Esophagus muscularis mucosa (tissue), 4 donors: ENCODE measurements around the gene PICK1. TPM values are rescaled to one million over a fixed set of nuclear protein-coding genes. Genes with fewer than 3 reads are reported as not detected.

Experiments used
- DNase-seq: peaks from one replicate; pipeline ENCODE4 v3.0.0-alpha.2; 2017; ENCODE audit errors: extremely low spot score
- H3K27ac ChIP-seq, 4 donors: fragments of 200-600 bp; sonication (generic); replicated peaks in 1 of 4; 1 replicate in 3 of 4; 2 replicates in 1 of 4; pipeline ENCODE4 v1.5.1; 2016 to 2019; ENCODE audit warnings: mild to moderate bottlenecking in 1 of 4
- H3K27me3 ChIP-seq, 4 donors: fragments of 200-600 bp; sonication (generic); one replicate each; pipeline versions ENCODE4 v1.5.1 to v1.6.0; 2016 to 2019
- H3K36me3 ChIP-seq, 4 donors: fragments of 200-600 bp; sonication (generic); one replicate each; pipeline ENCODE4 v1.5.1; 2016 to 2019
- H3K4me1 ChIP-seq, 4 donors: fragments of 200-600 bp; sonication (generic); one replicate each; pipeline ENCODE4 v1.5.1; 2016 to 2019
- H3K4me3 ChIP-seq, 4 donors: fragments of 200-600 bp; sonication (generic); 1 replicate in 2 of 4; 2 replicates in 2 of 4; pipeline ENCODE4 v1.5.1; 2016 to 2019; ENCODE audit warnings: mild to moderate bottlenecking in 4 of 4, moderate library complexity in 1 of 4
- H3K9me3 ChIP-seq, 4 donors: fragments of 200-600 bp; sonication (generic); 1 replicate in 3 of 4; 2 replicates in 1 of 4; pipeline ENCODE4 v1.5.1; 2016 to 2019
- EP300 ChIP-seq: sonication (generic); formaldehyde crosslinking; IDR thresholded peaks from one replicate; pipeline ENCODE4 v1.6.1; 2017; ENCODE audit warnings: antibody characterized with exemption
- POLR2A ChIP-seq: fragments of 450-650 bp; IDR thresholded peaks from one replicate; pipeline ENCODE4 v1.6.1; 2017; ENCODE audit warnings: antibody characterized with exemption, moderate library complexity, mild to moderate bottlenecking, low read depth
- POLR2AphosphoS5 ChIP-seq, 2 donors: sonication (generic); formaldehyde crosslinking; IDR thresholded peaks; one replicate each; pipeline ENCODE4 v1.6.1; 2017; ENCODE audit warnings: antibody characterized with exemption in 2 of 2
- WGBS: methylation state at CpG from one replicate; pipeline ENCODE4 v1.1.5; 2018; 5-methylcytosine and 5-hydroxymethylcytosine counted together
- intact Hi-C: fragments of 100-400 bp; cut with DNase I; formaldehyde crosslinking; loops from one replicate; pipeline ENCODE4 v1.15.1; 2023
- total RNA-seq, 4 donors: library from RNA; depleted of rRNA; stranded (reverse); fragments of >200 nt; gene quantifications; one replicate each; pipeline versions ENCODE4 v1.1.0 to v1.2.1, GENCODE V29; 2016
- TF ChIP-seq, protein P1 (sequence below), 3 experiments: fragments of 200-600 bp in 2 of 3; fragments of 450-650 bp in 1 of 3; sonication (generic) in 2 of 3; IDR thresholded peaks; one replicate each; pipeline ENCODE4 v1.5.1; 2017 to 2019; ENCODE audit warnings: antibody characterized with exemption in 3 of 3, mild to moderate bottlenecking in 2 of 3, moderate library complexity in 1 of 3

The PICK1 gene
- total RNA-seq, 4 donors from 2014 or later = 23.3 to 36.1 (median 31.1) TPM

DNA sequence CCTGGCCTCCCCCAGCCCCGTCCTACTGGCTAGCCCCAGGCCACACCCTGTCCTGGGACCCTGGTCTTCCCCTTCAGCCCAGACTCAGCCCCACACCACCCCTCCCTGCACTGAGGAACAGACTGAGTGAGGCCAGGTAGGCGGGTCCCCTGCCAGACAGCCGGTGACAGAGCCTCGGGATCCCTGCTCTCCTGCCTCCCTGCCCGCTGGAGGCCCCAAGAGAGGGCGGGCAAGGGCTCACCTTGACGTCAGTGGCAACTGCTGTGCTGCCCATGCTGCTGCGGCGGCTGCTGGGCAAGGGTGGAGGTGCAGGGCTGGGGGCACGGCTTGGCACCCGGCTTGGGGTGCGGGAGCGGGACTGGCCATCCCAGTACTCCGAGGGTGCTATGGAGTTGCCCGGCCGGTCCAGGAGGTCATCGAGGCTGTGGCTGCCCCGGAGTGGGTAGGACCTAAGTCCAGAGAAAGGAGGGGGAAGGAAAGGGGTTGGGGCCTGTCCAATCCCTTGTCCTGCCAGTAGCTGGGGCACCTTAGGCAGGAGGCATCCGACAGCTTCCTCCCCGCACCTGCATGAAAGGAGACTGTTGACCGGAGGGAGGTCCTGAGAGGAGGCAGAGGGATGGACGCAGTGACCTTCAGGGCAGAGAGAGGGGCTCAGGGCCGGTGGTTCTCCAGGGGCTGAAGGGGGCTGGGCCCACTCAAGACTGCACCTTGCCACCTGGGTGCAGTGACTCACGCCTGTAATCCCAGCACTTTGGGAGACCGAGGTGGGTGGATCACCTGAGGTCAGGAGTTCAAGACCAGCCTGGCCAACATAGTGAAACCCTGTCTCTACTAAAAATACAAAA, 29.0 kb downstream of the PICK1 start:
- peaks cover 0 to 69% (median 30%) of the 10 kb centered on the region in 4 donors for H3K27me3 ChIP-seq
- no peak for DNase-seq
- H3K27ac ChIP-seq = no peak overlapping the region
- no peaks in the 10 kb centered on the region for H3K9me3 ChIP-seq
- TF ChIP-seq POLR2AphosphoS5 (IDR thresholded peaks at IDR 0.05) (no peak), POLR2A (no peak), EP300 (no peak)
- TF ChIP-seq, protein P1, sequence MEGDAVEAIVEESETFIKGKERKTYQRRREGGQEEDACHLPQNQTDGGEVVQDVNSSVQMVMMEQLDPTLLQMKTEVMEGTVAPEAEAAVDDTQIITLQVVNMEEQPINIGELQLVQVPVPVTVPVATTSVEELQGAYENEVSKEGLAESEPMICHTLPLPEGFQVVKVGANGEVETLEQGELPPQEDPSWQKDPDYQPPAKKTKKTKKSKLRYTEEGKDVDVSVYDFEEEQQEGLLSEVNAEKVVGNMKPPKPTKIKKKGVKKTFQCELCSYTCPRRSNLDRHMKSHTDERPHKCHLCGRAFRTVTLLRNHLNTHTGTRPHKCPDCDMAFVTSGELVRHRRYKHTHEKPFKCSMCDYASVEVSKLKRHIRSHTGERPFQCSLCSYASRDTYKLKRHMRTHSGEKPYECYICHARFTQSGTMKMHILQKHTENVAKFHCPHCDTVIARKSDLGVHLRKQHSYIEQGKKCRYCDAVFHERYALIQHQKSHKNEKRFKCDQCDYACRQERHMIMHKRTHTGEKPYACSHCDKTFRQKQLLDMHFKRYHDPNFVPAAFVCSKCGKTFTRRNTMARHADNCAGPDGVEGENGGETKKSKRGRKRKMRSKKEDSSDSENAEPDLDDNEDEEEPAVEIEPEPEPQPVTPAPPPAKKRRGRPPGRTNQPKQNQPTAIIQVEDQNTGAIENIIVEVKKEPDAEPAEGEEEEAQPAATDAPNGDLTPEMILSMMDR (IDR thresholded peaks at IDR 0.05) = no peak
- no peak overlapping the region for H3K4me3 ChIP-seq
- H3K4me1 ChIP-seq = peaks cover 21 to 37% (median 32%) of the 10 kb centered on the region in 4 donors
- peaks cover 0 to 14% (median 0%) of the 10 kb centered on the region in 4 donors for H3K36me3 ChIP-seq
- intact Hi-C loops = no loop called here
- 85% methylated on average over 13 of the region's 25 CpGs for WGBS

DNA sequence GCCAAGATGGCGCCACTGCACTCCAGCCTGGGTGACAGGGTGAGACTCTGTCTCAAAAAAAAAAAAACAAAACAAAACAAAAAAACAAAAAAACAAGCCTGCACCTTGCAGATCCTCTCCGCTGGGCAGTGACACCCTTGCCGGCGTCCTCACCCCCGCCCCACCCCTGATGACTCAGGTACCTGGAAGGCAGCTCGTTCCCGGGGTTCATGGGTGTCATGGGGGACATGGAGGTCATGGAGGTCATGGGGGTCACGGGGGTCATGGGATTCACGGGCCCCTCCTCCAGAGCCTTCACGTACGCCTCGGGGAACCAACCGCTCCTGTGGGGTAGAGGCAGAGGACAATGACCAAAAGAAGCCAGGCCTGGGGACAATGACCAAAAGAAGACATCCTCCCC, 29.7 kb downstream of the PICK1 start:
- Histone ChIP-seq H3K36me3 (peaks cover 0 to 14% (median 0%) of the 10 kb centered on the region in 4 donors), H3K27ac (no peak overlapping the region), H3K4me3 (no peak overlapping the region), H3K27me3 (peaks cover 0 to 62% (median 23%) of the 10 kb centered on the region in 4 donors), H3K9me3 (no peaks in the 10 kb centered on the region), H3K4me1 (peaks cover 14 to 30% (median 25%) of the 10 kb centered on the region in 4 donors)
- no peak for TF ChIP-seq POLR2A
- TF ChIP-seq POLR2AphosphoS5 (IDR thresholded peaks at IDR 0.05) = no peak
- TF ChIP-seq EP300 = no peak
- TF ChIP-seq, protein P1 (IDR thresholded peaks at IDR 0.05) = no peak
- intact Hi-C loops = no loop called here
- DNase-seq = no peak
- 93% methylated on average over 13 of the region's 13 CpGs for WGBS

DNA sequence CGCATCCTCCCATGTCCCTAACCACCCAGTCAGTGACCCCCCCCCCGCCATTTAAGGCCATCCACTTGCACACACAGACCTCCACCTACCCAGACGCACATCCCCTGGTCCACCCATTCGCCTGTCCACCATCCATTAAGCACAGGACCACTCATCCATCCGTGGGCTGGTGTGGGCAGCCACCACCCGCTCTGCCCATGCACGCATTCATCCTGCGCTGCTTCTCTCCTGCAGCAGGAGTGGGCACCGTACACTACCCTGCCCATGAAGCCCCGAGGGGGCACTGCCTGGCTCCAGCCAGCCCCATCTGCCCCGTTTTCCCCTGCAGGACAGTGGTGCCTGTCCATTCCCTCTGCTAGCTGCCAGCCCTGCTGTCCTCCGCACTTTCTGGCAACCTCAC, 30.7 kb downstream of the PICK1 start:
- no peak for DNase-seq
- Histone ChIP-seq H3K4me1 (peaks cover 6 to 21% (median 16%) of the 10 kb centered on the region in 4 donors), H3K27ac (no peak overlapping the region), H3K4me3 (no peak overlapping the region), H3K36me3 (peaks cover 0 to 14% (median 0%) of the 10 kb centered on the region in 4 donors), H3K27me3 (peaks cover 0 to 53% (median 14%) of the 10 kb centered on the region in 4 donors), H3K9me3 (no peaks in the 10 kb centered on the region)
- intact Hi-C loops = no loop called here
- 88% methylated on average over 12 of the region's 12 CpGs for WGBS
- TF ChIP-seq EP300 (no peak), POLR2AphosphoS5 (IDR thresholded peaks at IDR 0.05) (no peak), POLR2A (no peak)
- TF ChIP-seq, protein P1 (IDR thresholded peaks at IDR 0.05) = no peak

DNA sequence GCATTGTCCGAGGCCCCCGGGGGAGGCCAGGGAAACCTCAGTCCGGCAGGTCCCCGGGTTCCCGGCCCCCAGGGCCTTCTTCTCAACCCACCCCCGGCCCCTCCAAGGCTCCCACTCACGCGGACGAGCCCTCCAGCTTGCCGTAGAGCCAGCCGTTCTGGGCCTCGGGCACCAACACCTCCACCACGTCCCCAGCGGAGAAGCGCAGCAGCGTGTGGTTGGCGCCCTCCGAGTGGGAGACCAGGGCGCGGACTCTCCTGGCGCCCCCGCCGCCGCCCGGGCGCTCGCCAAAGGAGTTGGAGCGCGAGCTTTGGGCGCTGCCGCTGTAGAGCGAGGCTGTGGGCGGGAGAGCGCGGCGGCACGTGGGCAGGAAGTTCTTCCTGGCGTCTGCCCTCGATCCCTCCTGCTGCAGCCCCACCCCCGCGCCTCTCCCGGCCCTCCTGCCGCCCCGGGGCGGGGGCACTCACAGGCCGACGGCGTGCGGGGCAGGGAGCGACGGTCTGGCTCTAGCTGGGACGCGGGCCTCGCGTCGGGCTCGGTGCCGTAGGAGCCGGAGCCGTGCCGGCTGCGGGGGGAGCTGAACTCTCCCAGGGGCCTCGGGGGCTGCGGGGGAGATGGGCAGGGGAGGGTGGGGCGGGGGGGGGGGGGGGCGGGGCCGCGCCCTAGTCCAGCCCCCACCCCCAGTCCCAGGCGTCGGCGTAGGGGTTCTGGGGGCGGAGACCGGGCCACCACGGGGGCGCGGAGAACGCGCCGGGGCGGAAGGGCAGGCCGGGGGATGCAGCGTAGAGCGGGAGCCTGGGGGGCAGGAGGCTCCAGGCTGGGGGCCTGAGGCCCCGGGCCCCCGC, 31.6 kb downstream of the PICK1 start:
- 7% methylated on average over 8 of the region's 85 CpGs for WGBS
- H3K36me3 ChIP-seq = peaks cover 0 to 14% (median 0%) of the 10 kb centered on the region in 4 donors
- intact Hi-C loops = no loop called here
- peaks cover 6 to 19% (median 14%) of the 10 kb centered on the region in 4 donors for H3K4me1 ChIP-seq
- no peak overlapping the region for H3K27ac ChIP-seq
- peaks cover 0 to 43% (median 10%) of the 10 kb centered on the region in 4 donors for H3K27me3 ChIP-seq
- H3K9me3 ChIP-seq = no peaks in the 10 kb centered on the region
- no peak for TF ChIP-seq EP300
- TF ChIP-seq, protein P1 (IDR thresholded peaks at IDR 0.05) = no peak
- no peak for TF ChIP-seq POLR2AphosphoS5 (IDR thresholded peaks at IDR 0.05)
- TF ChIP-seq POLR2A = no peak
- peak overlapping the region; percentile 38 to 45 (median 42) for H3K4me3 ChIP-seq
- no peak for DNase-seq
